ENCODE results near the gene SPIN1.

The SPIN1 gene

GRCh38 chr9:88468226-88468625 is 80.0 kb downstream of the SPIN1 start:
- no peak for DNase-seq
- H3K36me3 ChIP-seq, result peaks cover 53% of the 10 kb centered on the region
- no peak for TF ChIP-seq CTCF (IDR thresholded peaks at IDR 0.05; ENCODE audit: low read depth, low read length)

GRCh38 chr9:88476491-88477271 is 88.4 kb downstream of the SPIN1 start:
- no peak for DNase-seq
- no peak for TF ChIP-seq CTCF (IDR thresholded peaks at IDR 0.05; ENCODE audit: low read depth, low read length)
- Histone ChIP-seq H3K36me3 (peaks cover 44% of the 10 kb centered on the region), H3K9me3 (ENCODE audit: severe bottlenecking) (no peaks in the 10 kb centered on the region), H3K27me3 (ENCODE audit: insufficient read depth, low read depth, severe bottlenecking) (no peaks in the 10 kb centered on the region), H3K4me3 (ENCODE audit: low read depth, low read length) (no peak overlapping the region), H3K27ac (no peak overlapping the region)

More at GRCh38 chr9:88468226-88468625, 80.0 kb downstream of the SPIN1 start:
- Histone ChIP-seq H3K27me3 (ENCODE audit: insufficient read depth, low read depth, severe bottlenecking) (no peaks in the 10 kb centered on the region), H3K9me3 (ENCODE audit: severe bottlenecking) (no peaks in the 10 kb centered on the region), H3K27ac (no peak overlapping the region), H3K4me3 (ENCODE audit: low read depth, low read length) (no peak overlapping the region)

GRCh38 chr9:88477300-88477751 is 89.1 kb downstream of the SPIN1 start:
- no peaks in the 10 kb centered on the region for H3K27me3 ChIP-seq (ENCODE audit: insufficient read depth, low read depth, severe bottlenecking)
- H3K4me3 ChIP-seq (ENCODE audit: low read depth, low read length), result no peak overlapping the region
- H3K9me3 ChIP-seq (ENCODE audit: severe bottlenecking), result no peaks in the 10 kb centered on the region
- TF ChIP-seq CTCF (IDR thresholded peaks at IDR 0.05; ENCODE audit: low read depth, low read length), result no peak
- DNase-seq, result no peak
- H3K36me3 ChIP-seq, result peaks cover 39% of the 10 kb centered on the region
- no peak overlapping the region for H3K27ac ChIP-seq

GRCh38 chr9:88478246-88478645 is 90.0 kb downstream of the SPIN1 start:
- Histone ChIP-seq H3K27me3 (ENCODE audit: insufficient read depth, low read depth, severe bottlenecking) (no peaks in the 10 kb centered on the region), H3K27ac (no peak overlapping the region), H3K4me3 (ENCODE audit: low read depth, low read length) (no peak overlapping the region), H3K36me3 (peaks cover 35% of the 10 kb centered on the region), H3K9me3 (ENCODE audit: severe bottlenecking) (no peaks in the 10 kb centered on the region)
- DNase-seq, result no peak
- TF ChIP-seq CTCF (IDR thresholded peaks at IDR 0.05; ENCODE audit: low read depth, low read length), result no peak

GRCh38 chr9:88481933-88482332 is 93.7 kb downstream of the SPIN1 start:
- peak; percentile 48 for TF ChIP-seq CTCF (IDR thresholded peaks at IDR 0.05; ENCODE audit: low read depth, low read length)
- Histone ChIP-seq H3K9me3 (ENCODE audit: severe bottlenecking) (no peaks in the 10 kb centered on the region), H3K4me3 (ENCODE audit: low read depth, low read length) (no peak overlapping the region), H3K27me3 (ENCODE audit: insufficient read depth, low read depth, severe bottlenecking) (no peaks in the 10 kb centered on the region), H3K27ac (no peak overlapping the region), H3K36me3 (peaks cover 16% of the 10 kb centered on the region)
- no peak for DNase-seq
